Activated CD4-positive, CD25-positive, alpha-beta regulatory T cell treated with anti-CD3 and anti-CD28 coated beads, Interleukin-2, amount 50 U/mL, for 24 hours (primary cell): ENCODE results near the gene NACA2.
"Not testable (repeated sequence)": the region's sequence is repeated elsewhere in the genome, so short reads cannot be mapped to it uniquely, and the experiment has no call there.

Experiments used
- ATAC-seq, 2 donors: fragments of 150-1000 bp; cut with Tn5 transposase; one replicate each; pipeline ENCODE4 v1.10.0; 2021; ENCODE audit warnings: mild to moderate bottlenecking in 1 of 2, moderate library complexity in 1 of 2

The NACA2 gene

DNA sequence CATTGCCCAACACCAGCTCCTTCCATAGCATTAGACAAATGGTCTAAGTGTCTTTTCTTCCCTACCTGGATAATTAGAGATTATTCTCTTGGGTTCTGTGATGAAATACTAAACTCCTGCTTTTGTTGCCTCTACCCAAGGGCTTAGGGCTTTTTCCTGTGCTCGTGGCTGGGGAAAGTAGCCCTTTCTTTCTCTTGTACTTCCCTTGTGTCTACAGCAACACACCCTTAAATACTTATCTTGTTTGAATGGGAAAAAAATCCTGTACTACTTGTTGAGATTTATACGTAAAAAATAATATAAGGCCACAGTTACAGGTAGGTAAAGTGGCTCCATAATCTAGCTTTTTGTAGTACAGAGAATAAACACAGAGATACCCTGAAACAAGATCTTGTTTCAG lies 7.0 kb upstream of the NACA2 start:
- ATAC-seq: no peak

DNA sequence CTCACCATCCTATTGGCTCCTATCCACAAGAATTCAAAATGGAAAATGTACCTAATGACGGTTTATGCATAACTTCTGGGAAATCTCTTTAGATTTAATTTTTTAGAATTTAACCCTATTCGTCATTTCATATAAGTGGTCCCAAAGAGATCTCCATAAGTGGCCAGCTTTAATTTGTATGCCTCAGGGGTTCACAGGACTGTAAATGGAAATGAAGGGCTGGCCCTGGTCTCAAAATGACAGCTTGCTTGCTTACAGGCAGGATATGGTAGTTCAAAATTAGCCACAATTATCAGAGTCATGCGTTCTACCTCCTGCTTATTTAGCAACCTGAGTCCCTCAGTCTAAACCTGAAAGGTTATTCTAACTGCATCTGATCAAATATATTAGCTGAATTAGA lies 6.6 kb upstream of the NACA2 start:
- no peak for ATAC-seq

DNA sequence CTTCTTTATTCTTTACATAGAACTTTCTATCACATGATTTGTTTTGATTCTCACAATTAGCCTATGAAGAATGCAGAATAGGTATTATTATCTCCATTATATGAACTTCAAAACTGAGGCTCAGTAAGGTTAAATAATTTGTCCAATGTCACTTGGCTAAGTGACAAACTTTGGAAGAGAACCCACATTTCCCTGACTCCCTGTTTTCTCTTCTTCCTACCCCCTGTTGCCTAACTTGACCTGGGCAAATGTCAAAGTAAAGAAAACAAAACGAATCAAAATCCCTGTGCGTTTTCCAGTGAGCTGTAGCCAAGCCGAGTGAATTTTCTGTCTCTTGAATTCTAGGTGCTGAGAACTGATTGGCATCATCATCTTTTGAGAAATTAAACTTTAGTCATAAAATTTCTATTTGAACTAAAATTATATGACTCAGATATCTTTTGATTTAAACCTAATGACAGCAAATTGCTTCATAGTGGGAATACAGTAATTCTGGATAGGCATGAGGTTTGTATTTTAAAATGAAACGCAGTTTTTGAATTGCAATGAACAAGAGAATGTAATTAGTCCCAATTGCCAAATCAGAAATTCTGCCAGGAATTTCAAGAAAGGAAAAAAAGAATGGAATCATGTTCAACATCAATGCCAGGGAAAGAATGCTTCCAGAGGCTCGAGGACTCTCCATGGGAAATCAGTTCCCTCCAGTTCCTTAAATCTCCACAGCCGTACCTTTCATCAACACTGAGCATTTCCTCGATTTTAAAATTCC lies 4.6 kb upstream of the NACA2 start:
- ATAC-seq: no peak

DNA sequence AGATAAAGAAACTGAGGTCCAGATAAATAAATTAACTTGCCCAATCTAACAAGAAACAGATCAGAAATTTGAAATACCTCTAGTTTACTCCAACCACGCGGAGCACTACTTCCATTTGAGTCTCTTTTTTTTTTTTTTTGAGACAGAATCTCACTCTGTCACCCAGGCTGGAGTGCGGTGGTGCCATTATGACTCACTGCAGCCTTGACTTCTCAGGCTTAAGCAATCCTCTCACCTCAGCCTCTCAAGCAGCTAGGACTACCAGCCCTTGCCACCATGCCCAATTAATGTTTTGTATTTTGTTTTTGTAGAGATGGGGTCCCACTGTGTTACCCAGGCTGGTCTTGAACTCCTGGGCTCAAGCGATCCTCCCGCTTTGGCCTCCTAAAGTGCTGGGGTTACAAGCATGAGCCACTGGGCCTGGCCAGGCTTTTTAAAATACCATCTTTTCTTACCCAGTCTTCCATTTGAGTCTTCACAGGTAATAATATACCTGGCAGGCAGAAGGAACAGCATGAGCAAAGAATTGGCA lies 3.3 kb upstream of the NACA2 start:
- no peak for ATAC-seq

DNA sequence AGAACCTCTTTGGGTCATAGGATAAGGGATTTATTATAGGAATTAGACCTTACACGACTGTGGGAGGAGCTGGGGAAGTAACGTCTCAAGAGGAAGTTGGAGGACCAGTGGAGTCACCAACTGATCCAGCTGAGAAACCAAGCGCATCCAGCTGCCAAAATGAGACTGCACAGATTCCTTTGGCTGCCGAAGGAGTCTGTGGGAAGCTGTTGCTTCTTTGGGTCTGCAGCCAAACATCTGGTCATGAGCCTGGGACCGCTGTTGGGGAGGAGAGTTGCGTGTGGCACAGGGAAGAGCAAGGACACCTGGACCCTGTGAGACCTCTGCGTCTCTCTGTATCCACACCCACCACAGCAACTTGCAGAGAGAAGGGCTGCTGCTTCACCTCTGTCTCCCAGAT lies 2.4 kb upstream of the NACA2 start:
- ATAC-seq: no peak

DNA sequence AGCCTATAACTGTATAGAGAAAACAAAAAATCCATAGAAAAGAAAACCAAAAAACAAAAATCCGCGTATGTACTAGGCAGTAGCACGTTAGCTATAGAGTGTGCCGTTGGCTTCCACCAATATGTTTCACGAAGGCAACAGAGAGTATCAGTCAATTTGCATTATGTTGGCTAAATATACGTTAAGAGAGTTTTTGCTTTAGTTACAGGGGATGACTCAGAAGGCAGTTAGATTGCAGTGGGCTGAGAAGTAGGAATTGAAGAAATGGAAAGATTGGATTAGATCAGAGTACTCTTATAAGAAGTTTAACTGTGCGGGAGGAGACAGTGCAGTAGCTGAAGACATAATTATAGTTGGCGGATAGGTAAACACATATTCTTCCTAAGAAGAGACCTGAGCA lies 911 bp upstream of the NACA2 start:
- ATAC-seq: no peak

DNA sequence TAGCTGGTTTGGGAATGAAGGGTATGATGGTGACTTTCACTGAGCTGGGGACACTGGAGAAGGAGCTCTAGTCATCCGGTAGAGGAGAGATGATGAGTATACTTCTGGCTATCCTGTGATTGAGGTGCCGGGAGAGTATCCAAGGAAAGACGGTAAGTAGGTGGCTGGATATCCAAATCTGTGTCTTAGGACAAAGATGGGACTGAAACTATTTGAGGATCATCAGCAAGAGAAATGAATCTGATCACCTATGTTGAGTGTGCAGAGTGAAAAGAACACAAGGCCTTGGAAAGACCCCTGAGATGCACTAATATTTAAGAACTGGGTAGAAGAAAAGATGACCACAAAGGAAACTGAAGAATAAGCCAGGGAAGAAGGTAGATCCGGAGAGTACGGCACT lies 1.0 kb downstream of the NACA2 start:
- ATAC-seq: no peak

DNA sequence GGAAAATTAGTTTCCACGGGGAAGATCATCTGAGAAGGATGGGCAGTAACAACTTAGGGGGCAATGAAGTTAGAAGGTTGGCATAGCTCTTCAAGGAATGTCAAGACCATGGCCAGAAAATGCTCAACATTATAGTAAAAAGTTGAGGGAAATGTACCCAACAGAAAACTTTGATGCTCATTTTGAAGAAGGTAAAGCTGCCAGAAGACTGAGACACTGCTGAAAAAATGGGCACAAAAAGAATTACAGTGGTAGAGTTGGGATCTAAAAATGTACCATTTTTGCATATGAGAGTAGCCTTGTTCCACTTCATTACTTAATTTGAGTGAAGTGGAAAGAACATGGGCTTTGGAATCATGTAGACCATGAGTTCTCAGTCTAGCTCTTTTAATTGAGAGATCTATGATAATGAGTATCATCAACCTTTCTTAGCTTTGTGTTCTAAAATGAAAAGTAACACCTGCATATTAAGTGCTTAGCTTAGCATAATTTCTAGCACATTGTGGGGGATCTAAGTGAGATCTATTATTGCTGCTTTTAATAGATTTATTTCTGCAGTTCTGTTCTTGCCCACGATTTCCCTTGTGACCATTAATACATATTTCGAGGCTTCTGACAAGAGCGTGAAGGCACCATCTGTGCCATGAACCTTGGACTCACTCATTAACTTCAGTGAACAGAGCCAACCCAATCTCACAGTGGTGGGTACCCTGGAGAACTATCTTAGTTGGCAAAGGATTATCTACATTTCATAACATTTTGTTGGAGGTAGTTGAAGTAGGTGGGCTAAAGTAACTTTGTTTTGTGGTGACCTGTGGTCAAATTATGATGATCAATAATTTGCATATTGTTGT lies 3.0 kb downstream of the NACA2 start:
- no peak for ATAC-seq

DNA sequence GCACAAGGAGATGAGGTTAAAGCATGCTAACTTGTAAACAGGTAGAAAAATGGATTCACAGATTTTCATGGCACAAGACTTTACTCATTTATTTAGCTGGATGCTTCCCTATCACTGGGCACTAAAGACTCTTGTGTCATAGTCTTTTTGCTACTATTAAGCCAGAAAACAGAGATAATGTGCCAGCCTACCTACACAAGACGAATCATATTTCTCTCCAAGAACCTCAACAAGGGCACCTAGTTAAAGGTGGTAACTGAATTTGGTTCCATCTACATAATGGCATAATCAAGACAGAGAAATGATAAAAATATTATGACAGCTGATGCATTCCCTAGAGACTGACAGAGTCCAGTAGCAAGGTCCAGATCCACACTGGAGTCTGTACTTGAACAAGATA lies 3.8 kb downstream of the NACA2 start:
- ATAC-seq: no peak

DNA sequence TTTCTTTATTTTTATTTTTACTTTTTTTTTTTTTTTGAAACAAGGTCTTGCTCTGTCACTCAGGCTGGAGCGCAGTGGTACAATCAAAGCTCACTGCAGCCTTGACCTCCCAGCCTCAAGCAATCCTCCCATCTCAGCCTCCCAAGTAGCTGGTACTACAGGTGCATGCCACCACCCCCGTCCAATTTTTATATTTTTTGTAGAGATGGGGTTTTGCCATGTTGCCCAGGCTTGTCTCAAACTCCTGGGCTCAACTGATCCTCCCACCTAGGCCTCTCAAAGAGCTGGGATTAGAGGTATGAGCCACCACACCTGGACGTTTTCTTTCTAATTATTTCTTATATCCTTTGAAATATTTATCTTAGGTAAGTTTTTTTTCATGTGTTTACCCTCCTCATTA lies 4.4 kb downstream of the NACA2 start:
- ATAC-seq: not testable (repeated sequence)

DNA sequence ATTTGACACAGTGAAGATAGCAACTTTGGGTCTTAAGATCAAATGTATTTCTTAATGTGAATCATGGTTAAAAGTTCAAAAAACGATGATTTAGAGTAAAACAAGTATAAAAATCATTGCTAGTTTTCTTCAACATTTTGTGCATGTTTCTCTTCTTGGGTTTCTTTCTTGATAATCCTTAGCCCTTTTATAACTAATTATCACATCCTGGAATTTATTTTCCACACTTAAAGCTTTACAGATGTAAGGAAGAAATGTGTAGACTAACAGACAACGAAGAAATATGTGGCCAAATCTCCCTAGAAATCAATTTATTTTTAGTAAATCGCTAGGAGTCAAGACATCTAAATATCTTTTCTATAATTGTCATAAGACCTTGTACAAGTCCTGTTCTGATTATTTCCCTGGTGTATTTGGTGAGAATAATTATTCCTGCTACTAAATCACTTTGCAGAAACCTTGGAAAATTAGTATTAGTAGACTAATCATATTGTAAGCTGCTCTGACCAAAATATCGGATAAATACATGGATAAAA lies 4.9 kb downstream of the NACA2 start:
- no peak for ATAC-seq

DNA sequence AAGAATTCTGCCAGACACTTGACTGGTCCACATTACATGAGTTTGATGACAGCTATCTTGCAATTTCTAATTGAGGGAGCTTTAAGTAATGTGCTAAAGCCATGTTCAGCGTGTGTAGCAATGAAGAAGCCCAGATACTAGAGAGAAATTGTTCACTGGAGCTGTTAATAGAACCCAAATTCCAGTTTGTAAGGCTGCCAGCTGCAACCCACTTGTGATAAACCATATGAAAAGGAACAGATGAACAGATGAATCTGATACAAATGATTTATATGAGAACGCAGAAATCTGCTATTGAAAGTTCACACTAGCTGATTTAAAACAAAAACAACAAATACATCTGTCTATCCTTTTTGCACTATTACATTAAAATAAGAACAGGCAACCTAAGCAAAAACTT lies 6.2 kb downstream of the NACA2 start:
- no peak for ATAC-seq

DNA sequence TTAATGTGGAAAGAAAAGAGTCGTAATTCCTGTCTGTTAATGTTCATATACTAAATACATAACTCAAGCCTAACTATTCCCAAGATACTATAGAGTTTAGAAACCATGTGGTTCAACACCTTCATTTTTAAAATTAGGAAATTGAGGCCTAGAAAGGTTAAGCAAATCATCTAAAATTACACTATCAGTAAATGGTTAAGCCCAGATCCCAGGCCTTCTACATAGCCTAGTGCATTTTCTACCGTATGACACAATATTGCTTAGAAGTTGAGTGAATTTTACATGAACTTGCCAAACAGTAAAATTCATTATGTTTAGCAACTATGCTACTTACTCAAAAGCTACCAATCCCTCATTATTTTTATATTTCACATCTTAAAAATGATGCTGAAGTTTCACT lies 6.8 kb downstream of the NACA2 start:
- ATAC-seq: no peak

DNA sequence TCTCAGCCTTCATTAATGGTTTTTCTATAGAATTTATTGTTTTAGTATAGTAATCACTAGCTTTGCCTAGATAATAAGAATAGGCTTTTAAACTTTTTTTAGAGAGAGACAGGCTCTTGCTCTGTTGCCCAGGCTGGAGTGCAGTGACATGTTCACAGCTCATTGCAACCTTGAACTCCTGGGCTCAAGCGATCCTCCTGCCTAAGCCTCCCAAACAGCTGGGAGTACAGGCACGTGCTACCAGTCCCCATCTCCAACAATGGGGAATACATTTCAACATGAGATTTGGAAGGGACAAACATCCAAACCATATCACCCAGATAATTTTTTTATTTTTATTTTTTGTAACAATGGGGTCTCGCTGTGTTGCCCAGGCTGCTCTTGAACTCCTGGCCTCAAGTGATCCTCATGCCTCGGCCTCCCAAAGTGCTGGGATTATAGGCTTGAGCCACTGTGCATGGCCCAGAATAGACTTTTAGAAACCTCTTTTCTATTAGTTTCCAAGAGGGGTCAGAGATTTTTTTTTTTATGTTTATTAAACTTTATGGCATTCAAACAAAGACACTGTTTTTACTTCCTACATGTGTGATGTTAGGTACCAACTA lies 7.3 kb downstream of the NACA2 start:
- no peak for ATAC-seq

DNA sequence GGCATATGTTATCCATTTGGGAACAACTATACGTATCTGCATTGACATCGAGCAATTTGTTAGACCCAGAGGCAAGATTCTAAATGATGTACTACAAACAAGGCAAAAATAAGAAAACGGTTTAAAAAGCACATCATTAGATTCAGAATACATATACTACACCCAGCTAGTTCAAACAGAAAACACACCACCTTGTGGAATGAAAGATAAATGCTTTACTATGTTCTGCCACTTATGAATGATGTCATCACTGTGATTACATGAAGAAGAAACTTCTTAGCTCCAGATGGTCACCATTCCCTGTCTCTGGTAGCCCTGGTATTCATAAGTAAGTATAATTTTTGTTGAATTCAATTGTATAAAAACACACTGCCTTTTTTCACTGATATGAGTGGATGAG lies 7.8 kb downstream of the NACA2 start:
- no peak for ATAC-seq

DNA sequence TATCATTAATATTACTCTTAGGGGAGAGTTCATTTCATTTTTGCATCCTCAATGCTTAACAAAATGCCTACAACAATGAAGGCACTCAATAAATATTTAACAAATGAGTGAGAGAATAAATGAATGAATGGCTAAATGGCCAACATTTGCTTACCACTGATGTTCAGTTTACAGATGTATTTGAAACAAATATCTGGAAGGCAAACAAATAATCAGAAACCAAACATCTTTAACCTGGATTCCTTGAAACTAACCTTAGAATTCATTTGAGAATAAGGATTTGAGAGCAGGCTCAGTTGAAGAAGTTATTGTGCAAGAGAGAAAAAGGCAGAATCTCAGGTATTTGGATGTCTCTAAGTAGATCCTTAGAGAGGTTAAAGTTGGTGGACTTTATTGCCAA lies 8.4 kb downstream of the NACA2 start:
- ATAC-seq: no peak

DNA sequence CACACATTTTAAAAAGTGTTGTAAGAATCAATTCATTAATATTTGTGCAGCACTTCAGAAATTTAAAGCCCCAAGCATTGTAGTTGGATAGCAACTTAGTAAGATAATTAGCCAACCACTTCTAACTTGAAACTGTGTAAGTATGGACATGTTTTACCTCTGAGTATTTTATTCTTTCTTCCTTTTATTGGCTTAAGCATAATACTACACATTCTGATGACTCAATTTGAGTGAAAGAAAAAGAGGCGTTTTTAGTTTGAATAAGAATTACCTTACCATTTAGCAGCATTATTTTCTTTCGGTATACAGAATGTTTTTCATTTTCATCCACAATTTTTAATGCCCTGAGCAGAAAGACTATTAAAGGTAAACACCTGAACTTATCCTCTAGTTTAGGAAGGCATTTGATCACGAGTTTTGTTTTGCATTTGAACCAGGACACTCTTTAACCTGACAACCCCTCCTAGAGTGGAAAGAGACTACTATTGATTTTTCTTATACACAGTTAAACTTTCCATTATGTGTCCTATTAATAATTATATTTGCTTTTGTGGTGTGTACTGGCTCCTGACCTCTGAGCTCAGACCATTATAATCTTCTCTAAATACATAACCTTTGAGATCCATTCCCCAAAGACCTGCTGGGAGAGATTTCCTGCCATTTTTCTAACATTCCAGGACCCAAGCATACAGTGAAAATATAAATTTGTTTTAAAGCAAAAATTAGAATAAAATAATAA lies 9.2 kb downstream of the NACA2 start:
- ATAC-seq: no peak

DNA sequence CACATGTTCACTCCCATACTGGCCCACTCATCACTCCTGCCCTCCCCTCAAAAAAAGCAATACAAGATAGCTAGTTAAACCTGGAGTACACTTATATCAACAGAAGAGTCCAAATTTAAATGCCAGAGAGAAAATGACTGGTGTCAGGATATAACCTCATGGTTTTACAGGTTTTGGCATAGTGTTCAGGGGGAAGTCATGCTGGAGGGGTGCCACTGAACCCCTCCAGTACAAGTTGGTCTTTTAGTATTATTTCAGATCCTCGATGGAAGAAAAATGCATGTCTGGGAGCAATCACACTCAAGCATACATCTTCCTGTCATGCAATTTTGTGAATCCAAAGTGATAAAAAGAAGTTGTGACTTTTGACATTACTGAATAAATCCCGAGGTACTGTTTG lies 10.5 kb downstream of the NACA2 start:
- no peak for ATAC-seq

DNA sequence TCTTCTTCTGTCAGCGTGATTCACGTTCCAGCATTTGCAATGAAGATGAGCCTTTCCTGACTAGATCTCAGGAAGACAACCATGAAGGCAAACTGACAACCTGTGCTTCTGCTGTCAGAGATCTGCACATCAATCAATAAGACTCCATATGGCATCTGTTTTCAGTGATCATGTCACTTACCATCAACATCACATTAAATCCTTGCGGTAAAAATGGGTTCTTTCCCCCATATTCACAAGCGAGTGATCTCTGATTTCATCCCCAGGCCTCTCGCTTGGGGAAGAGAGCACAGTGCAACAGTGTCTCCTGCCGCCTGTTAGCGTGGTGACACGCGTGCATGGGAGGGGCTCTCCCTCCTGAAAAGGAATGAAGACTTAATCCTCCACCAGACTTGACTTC lies 11.1 kb downstream of the NACA2 start:
- no peak for ATAC-seq

DNA sequence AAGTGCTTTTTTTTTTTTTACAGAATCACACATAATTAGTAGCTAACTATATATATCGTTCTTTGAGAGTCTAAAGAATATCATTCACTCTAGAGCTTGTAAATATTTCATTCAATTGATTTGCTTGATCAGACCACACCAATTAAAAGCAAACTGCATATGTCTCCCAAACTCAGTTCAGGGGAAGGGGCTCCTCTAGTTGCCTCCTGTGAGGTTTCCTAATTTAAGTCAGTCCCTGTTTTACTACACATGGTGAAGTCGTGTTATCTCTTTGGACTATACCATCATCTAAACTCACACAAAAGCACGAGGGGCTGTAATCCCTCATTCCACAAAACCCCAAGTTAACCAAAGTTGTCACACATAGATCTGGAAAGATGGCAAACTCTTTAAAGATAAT lies 11.7 kb downstream of the NACA2 start:
- no peak for ATAC-seq

DNA sequence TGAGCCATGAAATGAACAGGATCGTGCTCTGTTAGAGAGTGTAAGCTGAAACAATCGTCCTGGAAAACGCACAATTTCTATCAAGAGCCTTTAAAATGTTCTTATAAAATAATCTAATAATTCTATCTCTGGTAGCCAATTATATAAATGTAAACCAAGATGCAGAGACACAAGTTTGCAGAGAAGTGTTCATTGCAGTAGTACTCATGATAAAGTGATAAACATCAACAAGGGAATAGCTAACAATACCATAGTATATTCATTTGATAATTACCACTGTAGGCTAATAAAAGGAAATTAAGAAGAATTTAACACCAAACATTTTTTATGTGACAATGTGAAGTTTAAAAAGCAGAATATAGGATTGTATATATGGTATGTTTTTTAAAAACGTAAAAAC lies 12.4 kb downstream of the NACA2 start:
- no peak for ATAC-seq

DNA sequence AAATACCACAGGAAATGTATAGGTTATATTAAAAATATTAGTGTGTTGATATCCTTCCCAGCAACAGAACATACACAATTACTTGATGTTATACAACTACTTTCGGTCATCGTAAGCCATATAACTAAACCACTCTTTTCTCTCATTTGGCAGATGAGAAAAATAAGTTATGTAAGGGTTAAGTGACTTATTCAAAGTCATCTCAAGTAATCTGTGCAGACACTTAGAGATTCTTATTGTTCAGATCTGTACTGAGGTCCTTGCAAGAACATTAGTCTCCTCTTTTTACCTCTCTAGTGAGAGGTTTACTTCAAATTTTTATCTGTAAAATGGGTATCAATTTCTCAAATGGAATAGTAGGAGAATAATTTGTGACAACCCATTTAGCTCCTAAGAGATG lies 15.0 kb downstream of the NACA2 start:
- no peak for ATAC-seq
